HG02642 (cell line): Measurements from ENCODE around the gene PTPRG.
"Not testable (repeated sequence)": the region's sequence is repeated elsewhere in the genome, so short reads cannot be mapped to it uniquely, and the experiment has no call there.

ENCODE experiments used
- ATAC-seq: cut with Tn5 transposase; IDR thresholded peaks from one replicate; pipeline ENCODE4 v1.9.1; 2021; ENCODE audit warnings: mild to moderate bottlenecking; ENCODE audit not compliant: unreplicated experiment, poor library complexity

Gene PTPRG

GRCh38 chr3:62011666-62012065, 450.3 kb downstream of the PTPRG start:
- no peak for ATAC-seq

- no peak for ATAC-seq
Observed at GRCh38 chr3:62013951-62014350, 452.6 kb downstream of the PTPRG start.

- ATAC-seq, result no peak
Observed at GRCh38 chr3:62015111-62015510, 453.7 kb downstream of the PTPRG start.

GRCh38 chr3:62019906-62020305, 458.5 kb downstream of the PTPRG start:
- no peak for ATAC-seq

GRCh38 chr3:62020706-62021105, 459.3 kb downstream of the PTPRG start:
- ATAC-seq, result no peak

- ATAC-seq, result no peak
Observed at GRCh38 chr3:62022312-62022711, 460.9 kb downstream of the PTPRG start.

- ATAC-seq, result no peak
Observed at GRCh38 chr3:62024882-62025281, 463.5 kb downstream of the PTPRG start.

- no peak for ATAC-seq
Observed at GRCh38 chr3:62025913-62026312, 464.5 kb downstream of the PTPRG start.

GRCh38 chr3:62027241-62027640, 465.9 kb downstream of the PTPRG start:
- ATAC-seq, result no peak

GRCh38 chr3:62027796-62028195, 466.4 kb downstream of the PTPRG start:
- ATAC-seq, result no peak

- no peak for ATAC-seq
Observed at GRCh38 chr3:62028236-62028635, 466.9 kb downstream of the PTPRG start.

GRCh38 chr3:62032738-62033137, 471.4 kb downstream of the PTPRG start:
- ATAC-seq, result no peak

GRCh38 chr3:62035402-62036057, 474.2 kb downstream of the PTPRG start:
- ATAC-seq, result no peak

- no peak for ATAC-seq
Observed at GRCh38 chr3:62036726-62037125, 475.4 kb downstream of the PTPRG start.

GRCh38 chr3:62038798-62039197, 477.4 kb downstream of the PTPRG start:
- not testable (repeated sequence) for ATAC-seq

GRCh38 chr3:62039586-62039985, 478.2 kb downstream of the PTPRG start:
- ATAC-seq, result no peak

- ATAC-seq, result no peak
Observed at GRCh38 chr3:62041681-62042080, 480.3 kb downstream of the PTPRG start.

GRCh38 chr3:62044874-62045411, 483.6 kb downstream of the PTPRG start:
- no peak for ATAC-seq

- ATAC-seq, result no peak
Observed at GRCh38 chr3:62046326-62046725, 485.0 kb downstream of the PTPRG start.

GRCh38 chr3:62048577-62048976, 487.2 kb downstream of the PTPRG start:
- ATAC-seq, result no peak

- ATAC-seq, result no peak
Observed at GRCh38 chr3:62049033-62049432, 487.7 kb downstream of the PTPRG start.

- ATAC-seq, result no peak
Observed at GRCh38 chr3:62051506-62051905, 490.1 kb downstream of the PTPRG start.
